ENCODE data around the gene TLR3.

DNA sequence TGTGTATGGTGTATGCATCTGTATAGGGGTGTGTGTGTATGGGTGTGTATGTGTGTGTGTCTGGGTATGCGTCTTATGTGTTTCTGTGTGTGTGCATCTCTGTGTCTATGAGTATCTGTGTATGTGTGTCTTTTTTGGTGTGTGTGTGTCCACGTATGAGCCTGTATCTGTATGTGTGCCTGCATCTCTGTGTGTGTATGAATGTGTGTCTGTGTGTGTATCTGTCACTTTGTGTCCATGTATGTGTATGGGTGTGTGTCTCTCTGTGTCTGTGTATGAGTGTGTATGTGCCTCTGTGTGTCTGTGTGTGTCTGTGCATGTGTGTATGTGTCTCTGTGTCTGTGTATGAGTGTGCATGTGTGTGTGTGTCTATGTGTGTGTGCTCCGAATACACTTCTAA is 59.9 kb downstream of the TLR3 start:
- no peak for TF ChIP-seq POLR2A (IDR thresholded peaks at IDR 0.05)
- TF ChIP-seq, protein P1, sequence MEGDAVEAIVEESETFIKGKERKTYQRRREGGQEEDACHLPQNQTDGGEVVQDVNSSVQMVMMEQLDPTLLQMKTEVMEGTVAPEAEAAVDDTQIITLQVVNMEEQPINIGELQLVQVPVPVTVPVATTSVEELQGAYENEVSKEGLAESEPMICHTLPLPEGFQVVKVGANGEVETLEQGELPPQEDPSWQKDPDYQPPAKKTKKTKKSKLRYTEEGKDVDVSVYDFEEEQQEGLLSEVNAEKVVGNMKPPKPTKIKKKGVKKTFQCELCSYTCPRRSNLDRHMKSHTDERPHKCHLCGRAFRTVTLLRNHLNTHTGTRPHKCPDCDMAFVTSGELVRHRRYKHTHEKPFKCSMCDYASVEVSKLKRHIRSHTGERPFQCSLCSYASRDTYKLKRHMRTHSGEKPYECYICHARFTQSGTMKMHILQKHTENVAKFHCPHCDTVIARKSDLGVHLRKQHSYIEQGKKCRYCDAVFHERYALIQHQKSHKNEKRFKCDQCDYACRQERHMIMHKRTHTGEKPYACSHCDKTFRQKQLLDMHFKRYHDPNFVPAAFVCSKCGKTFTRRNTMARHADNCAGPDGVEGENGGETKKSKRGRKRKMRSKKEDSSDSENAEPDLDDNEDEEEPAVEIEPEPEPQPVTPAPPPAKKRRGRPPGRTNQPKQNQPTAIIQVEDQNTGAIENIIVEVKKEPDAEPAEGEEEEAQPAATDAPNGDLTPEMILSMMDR (IDR thresholded peaks at IDR 0.05), result no peak

All from vagina (tissue), 2 donors.